HG03469 (cell line): ENCODE data around the gene B4GALT7.
"Not testable (repeated sequence)": the region's sequence is repeated elsewhere in the genome, so short reads cannot be mapped to it uniquely, and the experiment has no call there.

Source experiments
- ATAC-seq: cut with Tn5 transposase; IDR thresholded peaks from one replicate; pipeline ENCODE4 v1.9.1; 2021; ENCODE audit warnings: mild to moderate bottlenecking, moderate library complexity, moderate number of reproducible peaks; ENCODE audit not compliant: unreplicated experiment

B4GALT7 gene

GRCh38 chr5:177608243-177609075, 8.5 kb downstream of the B4GALT7 start:
- no peak for ATAC-seq

- no peak for ATAC-seq
These were observed 9.4 kb downstream of the B4GALT7 start for GRCh38 chr5:177609076-177610059.

- no peak for ATAC-seq
These were observed 10.3 kb downstream of the B4GALT7 start for GRCh38 chr5:177610131-177610769.

GRCh38 chr5:177610770-177611445, 11.0 kb downstream of the B4GALT7 start:
- ATAC-seq, result no peak

- ATAC-seq, result no peak
These were observed 11.7 kb downstream of the B4GALT7 start for GRCh38 chr5:177611446-177612214.

GRCh38 chr5:177612215-177612673, 12.3 kb downstream of the B4GALT7 start:
- ATAC-seq, result no peak

- no peak for ATAC-seq
These were observed 20.6 kb downstream of the B4GALT7 start for GRCh38 chr5:177620560-177620959.

GRCh38 chr5:177624172-177624571, 24.2 kb downstream of the B4GALT7 start:
- ATAC-seq, result not testable (repeated sequence)

GRCh38 chr5:177630186-177630585, 30.3 kb downstream of the B4GALT7 start:
- not testable (repeated sequence) for ATAC-seq

- ATAC-seq, result not testable (repeated sequence)
These were observed 35.0 kb downstream of the B4GALT7 start for GRCh38 chr5:177634912-177635311.

GRCh38 chr5:177645462-177645861, 45.5 kb downstream of the B4GALT7 start:
- not testable (repeated sequence) for ATAC-seq

- ATAC-seq, result not testable (repeated sequence)
These were observed 51.3 kb downstream of the B4GALT7 start for GRCh38 chr5:177651235-177651634.

GRCh38 chr5:177657846-177658245, 57.9 kb downstream of the B4GALT7 start:
- not testable (repeated sequence) for ATAC-seq

- ATAC-seq, result not testable (repeated sequence)
These were observed 58.6 kb downstream of the B4GALT7 start for GRCh38 chr5:177658542-177658941.
